ENCODE data around the gene HORMAD1. TPM values are rescaled to one million over a fixed set of nuclear protein-coding genes. Genes with fewer than 3 reads are reported as not detected.
"Not testable (repeated sequence)": the region's sequence is repeated elsewhere in the genome, so short reads cannot be mapped to it uniquely, and the experiment has no call there.

Gene HORMAD1
- total RNA-seq, 2 donors from 2014 or later = 16.5 TPM; not detected in 1

DNA sequence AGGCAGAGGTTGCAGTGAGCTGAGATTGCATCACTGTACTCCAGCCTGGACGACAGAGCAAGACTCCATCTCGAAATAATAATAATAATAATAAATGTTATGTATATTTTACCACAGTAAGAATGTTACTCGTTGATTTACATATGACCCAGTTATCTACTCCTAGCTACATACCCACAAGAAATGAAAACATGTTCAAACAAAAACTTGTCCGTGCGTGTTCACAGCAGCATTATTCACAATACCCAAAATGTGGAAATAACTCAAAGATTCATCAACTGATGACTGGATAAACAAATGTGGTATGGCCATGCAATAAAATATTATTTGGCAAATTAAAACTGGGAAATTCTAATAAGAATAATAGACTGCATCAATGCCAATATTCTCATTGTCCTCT is 59.5 kb downstream of the HORMAD1 start:
- H3K9me3 ChIP-seq = no peaks in the 10 kb centered on the region
- no peaks in the 10 kb centered on the region for H3K27me3 ChIP-seq (replicated peaks; ENCODE audit: insufficient read depth)
- no peak overlapping the region for H3K4me3 ChIP-seq
- intact Hi-C loops (cut with DNase I) = no loop called here
- no peak for DNase-seq (ENCODE audit: low spot score)
- 74% methylated on average over 5 of the region's 5 CpGs for WGBS
- H3K27ac ChIP-seq = no peak overlapping the region
- no peaks in the 10 kb centered on the region for H3K4me1 ChIP-seq (replicated peaks)
- H3K36me3 ChIP-seq = no peaks in the 10 kb centered on the region
- TF ChIP-seq POLR2A (IDR thresholded peaks at IDR 0.05) = no peak
- TF ChIP-seq, protein P1, sequence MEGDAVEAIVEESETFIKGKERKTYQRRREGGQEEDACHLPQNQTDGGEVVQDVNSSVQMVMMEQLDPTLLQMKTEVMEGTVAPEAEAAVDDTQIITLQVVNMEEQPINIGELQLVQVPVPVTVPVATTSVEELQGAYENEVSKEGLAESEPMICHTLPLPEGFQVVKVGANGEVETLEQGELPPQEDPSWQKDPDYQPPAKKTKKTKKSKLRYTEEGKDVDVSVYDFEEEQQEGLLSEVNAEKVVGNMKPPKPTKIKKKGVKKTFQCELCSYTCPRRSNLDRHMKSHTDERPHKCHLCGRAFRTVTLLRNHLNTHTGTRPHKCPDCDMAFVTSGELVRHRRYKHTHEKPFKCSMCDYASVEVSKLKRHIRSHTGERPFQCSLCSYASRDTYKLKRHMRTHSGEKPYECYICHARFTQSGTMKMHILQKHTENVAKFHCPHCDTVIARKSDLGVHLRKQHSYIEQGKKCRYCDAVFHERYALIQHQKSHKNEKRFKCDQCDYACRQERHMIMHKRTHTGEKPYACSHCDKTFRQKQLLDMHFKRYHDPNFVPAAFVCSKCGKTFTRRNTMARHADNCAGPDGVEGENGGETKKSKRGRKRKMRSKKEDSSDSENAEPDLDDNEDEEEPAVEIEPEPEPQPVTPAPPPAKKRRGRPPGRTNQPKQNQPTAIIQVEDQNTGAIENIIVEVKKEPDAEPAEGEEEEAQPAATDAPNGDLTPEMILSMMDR (IDR thresholded peaks at IDR 0.05) = no peak
- no peak for TF ChIP-seq POLR2AphosphoS5 (IDR thresholded peaks at IDR 0.05)

DNA sequence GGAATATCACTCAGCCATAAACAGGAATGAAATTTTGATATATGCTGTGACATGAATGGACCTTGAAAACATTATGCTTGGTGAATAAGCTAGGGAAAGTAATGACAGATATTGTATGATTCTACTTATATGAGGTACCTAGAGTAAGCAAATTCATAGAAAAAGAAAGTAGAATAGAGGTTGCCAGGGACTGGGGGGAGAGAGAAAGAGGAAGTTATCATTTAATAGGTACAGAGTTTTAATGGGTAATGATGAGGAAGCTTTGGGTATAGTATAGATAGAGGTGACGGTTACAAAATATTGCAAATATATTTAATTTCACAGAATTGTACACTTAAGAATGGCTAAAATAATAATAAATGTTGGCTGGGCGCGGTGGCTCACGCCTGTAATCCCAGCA is 60.1 kb downstream of the HORMAD1 start:
- H3K27ac ChIP-seq = no peak overlapping the region
- H3K4me3 ChIP-seq = no peak overlapping the region
- no peaks in the 10 kb centered on the region for H3K27me3 ChIP-seq (replicated peaks; ENCODE audit: insufficient read depth)
- H3K4me1 ChIP-seq (replicated peaks) = no peaks in the 10 kb centered on the region
- WGBS = 86% methylated on average over 4 of the region's 4 CpGs
- no peaks in the 10 kb centered on the region for H3K9me3 ChIP-seq
- intact Hi-C loops (cut with DNase I) = no loop called here
- TF ChIP-seq, protein P1 (IDR thresholded peaks at IDR 0.05) = no peak
- TF ChIP-seq POLR2AphosphoS5 (IDR thresholded peaks at IDR 0.05) (no peak), POLR2A (IDR thresholded peaks at IDR 0.05) (no peak)
- H3K36me3 ChIP-seq = no peaks in the 10 kb centered on the region
- no peak for DNase-seq (ENCODE audit: low spot score)

DNA sequence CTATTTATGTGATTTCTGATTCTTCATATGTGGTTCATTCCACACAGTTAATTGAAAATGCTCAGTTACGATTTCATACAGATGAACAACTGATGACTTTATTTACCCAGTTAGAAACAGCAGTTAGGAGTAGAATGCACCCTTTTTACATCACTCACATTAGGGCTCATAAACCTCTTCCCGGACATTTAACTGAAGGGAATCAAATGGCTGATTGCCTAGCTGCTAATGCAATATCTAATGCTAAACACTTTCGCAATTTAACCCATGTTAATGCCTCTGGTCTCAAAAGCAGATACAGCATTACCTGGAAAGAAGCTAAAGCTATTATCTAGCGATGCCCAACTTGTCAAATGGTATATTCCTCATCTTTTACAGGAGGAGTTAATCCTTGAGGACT is 63.6 kb downstream of the HORMAD1 start:
- H3K27ac ChIP-seq; H3K36me3 ChIP-seq; DNase-seq (ENCODE audit: low spot score); H3K4me3 ChIP-seq; H3K27me3 ChIP-seq (replicated peaks; ENCODE audit: insufficient read depth); H3K9me3 ChIP-seq; intact Hi-C loops (cut with DNase I); H3K4me1 ChIP-seq (replicated peaks): not testable (repeated sequence)
- WGBS = 82% methylated on average over 4 of the region's 4 CpGs

DNA sequence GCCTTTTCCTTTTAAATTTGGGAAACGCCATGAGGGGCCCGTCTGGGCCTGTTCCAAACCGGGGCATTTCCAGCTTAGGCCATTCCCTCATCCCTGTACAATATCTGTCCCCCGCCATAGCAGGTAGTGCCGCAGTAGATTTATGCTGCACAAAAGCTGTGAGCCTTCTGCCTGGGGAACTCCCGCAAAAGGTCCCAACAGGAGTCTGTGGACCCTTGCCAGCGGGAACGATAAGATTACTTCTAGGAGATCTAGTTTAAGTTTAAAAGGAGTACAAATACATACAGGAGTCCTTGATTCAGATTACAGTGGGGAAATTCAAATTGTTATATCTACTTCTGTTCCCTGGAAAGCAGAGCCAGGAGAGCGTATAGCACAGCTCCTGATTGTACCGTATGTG is 66.1 kb downstream of the HORMAD1 start:
- H3K4me1 ChIP-seq (replicated peaks); H3K4me3 ChIP-seq; H3K27me3 ChIP-seq (replicated peaks; ENCODE audit: insufficient read depth); H3K27ac ChIP-seq; DNase-seq (ENCODE audit: low spot score); H3K36me3 ChIP-seq; H3K9me3 ChIP-seq; intact Hi-C loops (cut with DNase I): not testable (repeated sequence)
- WGBS = 89% methylated on average over 10 of the region's 10 CpGs

DNA sequence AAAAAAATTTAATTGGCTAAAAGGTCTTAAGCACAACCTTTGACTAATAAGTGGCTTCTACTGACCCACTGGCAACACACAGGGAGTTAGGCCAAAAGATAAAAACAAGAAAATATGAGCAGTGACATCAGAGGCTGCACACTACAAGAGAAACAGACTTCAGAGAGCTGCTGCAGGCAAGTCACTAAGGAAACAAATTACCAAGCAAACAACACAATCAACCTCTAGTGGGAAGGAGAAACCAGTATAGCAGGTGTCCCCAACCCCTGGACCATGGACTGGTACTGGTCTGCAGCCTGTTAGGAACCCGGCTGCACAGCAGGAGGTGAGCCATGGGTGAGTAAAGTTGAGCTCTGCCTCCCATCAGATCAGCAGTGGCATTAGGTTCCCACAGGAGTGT is 70.5 kb downstream of the HORMAD1 start:
- 75% methylated on average over 1 of the region's 1 CpG for WGBS
- no peak overlapping the region for H3K4me3 ChIP-seq
- TF ChIP-seq POLR2AphosphoS5 (IDR thresholded peaks at IDR 0.05) (no peak), POLR2A (IDR thresholded peaks at IDR 0.05) (no peak)
- TF ChIP-seq, protein P1 (IDR thresholded peaks at IDR 0.05) = no peak
- intact Hi-C loops (cut with DNase I) = no loop called here
- no peaks in the 10 kb centered on the region for H3K9me3 ChIP-seq
- no peak overlapping the region for H3K27ac ChIP-seq
- DNase-seq (ENCODE audit: low spot score) = no peak
- H3K27me3 ChIP-seq (replicated peaks; ENCODE audit: insufficient read depth) = no peaks in the 10 kb centered on the region
- no peaks in the 10 kb centered on the region for H3K4me1 ChIP-seq (replicated peaks)
- peaks cover 0 to 4% of the 10 kb centered on the region in 2 donors for H3K36me3 ChIP-seq

DNA sequence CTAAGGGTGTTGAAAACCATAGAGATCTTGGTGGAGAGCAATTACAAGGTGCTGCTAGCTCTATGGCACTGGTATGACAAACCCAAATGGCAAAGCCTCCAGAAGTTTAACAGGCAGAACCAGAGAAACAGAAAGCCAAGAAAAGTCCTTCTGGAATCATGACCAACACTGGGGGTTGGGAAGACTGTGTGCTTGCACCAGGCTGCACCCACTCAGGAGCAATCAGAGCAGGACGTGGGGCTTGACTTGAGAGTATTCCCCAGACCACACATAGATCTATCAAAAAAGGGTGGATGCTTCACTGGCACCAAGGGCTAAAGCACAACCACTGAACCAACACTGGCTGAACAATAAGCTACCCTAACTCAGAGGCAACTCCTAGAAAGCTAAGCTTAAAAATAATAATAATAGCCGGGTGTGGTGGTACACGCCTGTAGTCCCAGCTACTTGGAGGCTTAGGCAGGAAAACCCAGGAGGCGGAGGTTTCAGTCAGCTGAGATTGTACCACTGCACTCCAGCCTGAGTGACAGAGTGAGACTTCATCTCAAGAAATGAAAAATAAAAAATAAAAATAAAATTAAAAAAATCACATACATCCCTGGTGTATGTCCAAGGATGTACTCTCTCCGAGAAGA is 71.1 kb downstream of the HORMAD1 start:
- WGBS = 92% methylated on average over 5 of the region's 5 CpGs
- H3K4me3 ChIP-seq = no peak overlapping the region
- H3K27me3 ChIP-seq (replicated peaks; ENCODE audit: insufficient read depth) = no peaks in the 10 kb centered on the region
- peaks cover 0 to 4% of the 10 kb centered on the region in 2 donors for H3K36me3 ChIP-seq
- TF ChIP-seq, protein P1 (IDR thresholded peaks at IDR 0.05) = no peak
- no peak for TF ChIP-seq POLR2AphosphoS5 (IDR thresholded peaks at IDR 0.05)
- no peak for TF ChIP-seq POLR2A (IDR thresholded peaks at IDR 0.05)
- intact Hi-C loops (cut with DNase I) = no loop called here
- H3K9me3 ChIP-seq = no peaks in the 10 kb centered on the region
- no peak overlapping the region for H3K27ac ChIP-seq
- H3K4me1 ChIP-seq (replicated peaks) = no peaks in the 10 kb centered on the region
- no peak for DNase-seq (ENCODE audit: low spot score)
